ENCODE data around the gene AUNIP. TPM values are rescaled to one million over a fixed set of nuclear protein-coding genes. Genes with fewer than 3 reads are reported as not detected.

AUNIP gene
- total RNA-seq, 2 donors from 2014 or later = 0.32 to 4.3 TPM

DNA sequence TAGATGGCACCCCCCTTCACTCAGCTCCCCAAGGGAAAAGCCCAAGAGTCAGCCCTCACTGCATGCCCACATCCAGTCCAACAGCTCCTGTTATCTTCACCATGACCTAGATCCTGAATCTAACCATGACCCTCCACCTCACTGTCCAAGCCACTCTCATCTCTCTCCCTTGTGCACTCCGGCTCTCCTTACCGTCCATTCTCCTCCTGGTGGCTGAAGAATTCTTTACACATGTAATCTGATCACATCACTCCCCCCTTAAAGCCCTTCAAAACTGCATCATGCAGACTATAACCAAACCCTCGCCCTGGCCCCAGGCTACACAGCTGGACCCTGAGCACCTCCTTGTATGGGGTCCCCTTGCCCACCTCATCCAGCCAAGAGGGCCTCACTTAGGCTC, 30.2 kb upstream of the AUNIP start:
- H3K4me1 ChIP-seq (replicated peaks) = peaks cover 6% of the 10 kb centered on the region
- no peaks in the 10 kb centered on the region for H3K36me3 ChIP-seq
- H3K27me3 ChIP-seq (replicated peaks; ENCODE audit: insufficient read depth) = no peaks in the 10 kb centered on the region
- H3K9me3 ChIP-seq = no peaks in the 10 kb centered on the region
- 67% methylated on average over 3 of the region's 3 CpGs for WGBS
- no peak for TF ChIP-seq POLR2A (IDR thresholded peaks at IDR 0.05)
- no peak for TF ChIP-seq POLR2AphosphoS5 (IDR thresholded peaks at IDR 0.05)
- TF ChIP-seq CTCF (IDR thresholded peaks at IDR 0.05) = peak in 1 of 4 experiments; percentile 19
- H3K4me3 ChIP-seq = no peak overlapping the region
- no peak overlapping the region for H3K27ac ChIP-seq
- no peak for DNase-seq (ENCODE audit: low spot score)
- intact Hi-C loops (cut with DNase I) = no loop called here

DNA sequence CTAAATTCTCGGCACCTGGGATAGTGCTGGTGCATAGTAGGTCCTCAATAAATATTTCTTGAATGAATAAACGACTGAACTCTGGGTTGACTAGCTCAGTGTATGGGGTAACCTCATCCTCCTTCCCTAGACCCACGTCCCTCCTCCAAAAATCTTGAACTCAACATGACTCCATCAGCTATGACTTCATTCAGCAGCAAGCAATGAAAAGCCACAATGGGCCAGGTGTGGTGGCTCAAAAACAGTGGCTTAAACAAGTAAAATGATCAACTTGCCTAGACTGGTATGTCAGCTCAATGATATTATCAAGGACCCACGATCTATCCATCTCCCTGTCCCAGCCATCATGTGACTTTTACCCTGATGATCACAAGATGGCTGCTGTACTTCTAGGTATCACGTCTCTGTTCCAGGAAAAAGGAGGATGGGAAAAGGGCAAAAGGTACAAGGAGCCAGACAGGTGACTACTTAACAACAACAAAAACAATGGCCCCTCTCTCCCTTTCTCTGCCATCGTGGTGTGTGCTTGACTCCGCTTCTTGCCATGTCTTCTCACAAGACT, 29.2 kb upstream of the AUNIP start:
- DNase-seq (ENCODE audit: low spot score) = no peak
- WGBS = 66% methylated on average over 7 of the region's 7 CpGs

GRCh38 chr1:25885602-25886001, 26.3 kb upstream of the AUNIP start:
- DNase-seq (ENCODE audit: low spot score) = no peak
- peaks cover 3% of the 10 kb centered on the region for H3K4me1 ChIP-seq (replicated peaks)
- no peak overlapping the region for H3K4me3 ChIP-seq
- H3K9me3 ChIP-seq = no peaks in the 10 kb centered on the region
- intact Hi-C loops (cut with DNase I) = no loop called here
- H3K27me3 ChIP-seq (replicated peaks; ENCODE audit: insufficient read depth) = no peaks in the 10 kb centered on the region
- H3K27ac ChIP-seq = no peak overlapping the region
- TF ChIP-seq POLR2A (IDR thresholded peaks at IDR 0.05) = no peak
- H3K36me3 ChIP-seq = no peaks in the 10 kb centered on the region
- 75% methylated on average over 1 of the region's 1 CpG for WGBS

More for the DNA sequence above, 29.2 kb upstream of the AUNIP start:
- Histone ChIP-seq H3K9me3 (no peaks in the 10 kb centered on the region), H3K27me3 (replicated peaks; ENCODE audit: insufficient read depth) (no peaks in the 10 kb centered on the region), H3K36me3 (no peaks in the 10 kb centered on the region), H3K4me3 (no peak overlapping the region), H3K4me1 (replicated peaks) (peaks cover 6% of the 10 kb centered on the region), H3K27ac (no peak overlapping the region)
- no peak for TF ChIP-seq POLR2A (IDR thresholded peaks at IDR 0.05)
- no peak for TF ChIP-seq CTCF (IDR thresholded peaks at IDR 0.05)
- no peak for TF ChIP-seq POLR2AphosphoS5 (IDR thresholded peaks at IDR 0.05)
- intact Hi-C loops (cut with DNase I) = no loop called here

DNA sequence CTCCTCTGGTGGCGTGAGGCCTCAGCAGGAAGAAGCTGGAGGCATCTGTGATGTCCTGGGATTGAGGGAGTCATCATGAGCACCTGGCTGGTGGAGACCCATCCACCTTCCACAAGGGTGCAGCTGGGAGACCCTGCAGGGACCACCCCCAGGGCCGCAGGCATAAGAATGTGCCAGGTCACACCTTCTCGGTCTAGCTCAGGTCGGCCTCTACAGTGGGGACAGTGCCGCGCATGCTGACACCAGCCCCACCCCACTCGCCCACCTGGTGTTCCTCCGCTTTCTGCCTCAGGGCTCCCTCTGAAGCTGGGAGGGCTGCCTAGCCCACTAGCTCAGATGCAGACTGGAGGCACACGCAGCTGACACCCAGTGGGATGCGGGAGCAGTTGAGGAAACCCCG, 22.0 kb upstream of the AUNIP start:
- DNase-seq (ENCODE audit: low spot score) = no peak
- WGBS = 87% methylated on average over 11 of the region's 11 CpGs
- H3K27me3 ChIP-seq (replicated peaks; ENCODE audit: insufficient read depth) = no peaks in the 10 kb centered on the region
- H3K9me3 ChIP-seq = no peaks in the 10 kb centered on the region
- intact Hi-C loops (cut with DNase I) = no loop called here
- H3K27ac ChIP-seq = no peak overlapping the region
- H3K4me1 ChIP-seq (replicated peaks) = no peaks in the 10 kb centered on the region
- H3K36me3 ChIP-seq = no peaks in the 10 kb centered on the region
- TF ChIP-seq POLR2AphosphoS5 (IDR thresholded peaks at IDR 0.05) = no peak
- TF ChIP-seq CTCF (IDR thresholded peaks at IDR 0.05) = no peak
- no peak for TF ChIP-seq POLR2A (IDR thresholded peaks at IDR 0.05)
- no peak overlapping the region for H3K4me3 ChIP-seq

DNA sequence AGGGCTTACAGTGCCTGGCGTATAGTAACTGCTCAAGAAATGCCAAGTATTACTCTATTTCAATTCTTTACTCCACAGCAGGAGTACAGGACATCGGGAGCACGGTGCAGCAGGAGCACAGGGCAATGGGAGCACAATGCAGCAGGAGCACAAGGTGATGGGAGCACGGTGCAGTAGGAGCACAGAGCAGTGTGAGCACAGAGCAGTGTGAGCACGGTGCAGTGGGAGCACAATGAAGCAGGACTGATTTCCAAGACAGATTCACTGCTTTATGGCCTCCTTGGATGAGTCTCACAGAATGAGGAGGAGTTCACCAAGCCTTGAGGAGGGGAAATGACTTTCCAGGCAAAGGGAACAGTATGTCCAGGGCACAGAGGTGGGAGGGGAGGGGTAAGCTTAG, 21.3 kb upstream of the AUNIP start:
- H3K4me3 ChIP-seq = no peak overlapping the region
- no peaks in the 10 kb centered on the region for H3K36me3 ChIP-seq
- no peaks in the 10 kb centered on the region for H3K9me3 ChIP-seq
- TF ChIP-seq POLR2A (IDR thresholded peaks at IDR 0.05) (no peak), CTCF (IDR thresholded peaks at IDR 0.05) (no peak), POLR2AphosphoS5 (IDR thresholded peaks at IDR 0.05) (no peak)
- 94% methylated on average over 5 of the region's 5 CpGs for WGBS
- no peak overlapping the region for H3K27ac ChIP-seq
- intact Hi-C loops (cut with DNase I) = no loop called here
- DNase-seq (ENCODE audit: low spot score) = no peak
- H3K4me1 ChIP-seq (replicated peaks) = no peaks in the 10 kb centered on the region
- H3K27me3 ChIP-seq (replicated peaks; ENCODE audit: insufficient read depth) = no peaks in the 10 kb centered on the region

Measured in prostate gland (tissue), 2 donors.